H9 (cell line): ENCODE results near the gene TSGA10IP. TPM values are rescaled to one million over a fixed set of nuclear protein-coding genes. Genes with fewer than 3 reads are reported as not detected.

Experiments used
- DNase-seq: peaks from one replicate; pipeline ENCODE4 v3.0.0-alpha.2; 2017
- H2AFZ ChIP-seq: one replicate; pipeline ENCODE4 v1.6.1; 2013; ENCODE audit warnings: mild to moderate bottlenecking, low read length, control low read depth, moderate library complexity
- H2AK5ac ChIP-seq: 2 replicates; pipeline ENCODE4 v1.6.1; 2013; ENCODE audit warnings: low read length, control low read depth, mixed read lengths; ENCODE audit not compliant: insufficient read length
- H2BK120ac ChIP-seq: one replicate; pipeline ENCODE4 v1.6.1; 2013; ENCODE audit warnings: low read depth, mild to moderate bottlenecking, low read length, control low read depth, inconsistent platforms; ENCODE audit not compliant: poor library complexity, severe bottlenecking
- H2BK12ac ChIP-seq: 2 replicates; pipeline ENCODE4 v1.6.1; 2013; ENCODE audit warnings: low read length, control low read depth, mixed read lengths, low read depth; ENCODE audit not compliant: insufficient read length
- H2BK15ac ChIP-seq: 2 replicates; pipeline ENCODE4 v1.6.1; 2013; ENCODE audit warnings: low read depth, low read length, control low read depth
- H2BK20ac ChIP-seq: one replicate; pipeline ENCODE4 v1.6.1; 2013; ENCODE audit warnings: low read depth, mild to moderate bottlenecking, low read length, control low read depth, inconsistent platforms; ENCODE audit not compliant: poor library complexity, severe bottlenecking
- H2BK5ac ChIP-seq: 2 replicates; pipeline ENCODE4 v1.6.1; 2013; ENCODE audit warnings: low read length, control low read depth, mixed read lengths; ENCODE audit not compliant: insufficient read length
- H3K14ac ChIP-seq: 2 replicates; pipeline ENCODE4 v1.6.1; 2013; ENCODE audit warnings: low read length, control low read depth; ENCODE audit not compliant: insufficient read depth
- H3K18ac ChIP-seq: 2 replicates; pipeline ENCODE4 v1.6.1; 2013; ENCODE audit warnings: low read depth, mild to moderate bottlenecking, mixed read lengths, low read length, control low read depth; ENCODE audit not compliant: insufficient read length
- H3K23ac ChIP-seq: 2 replicates; pipeline ENCODE4 v1.6.1; 2013; ENCODE audit warnings: low read length, control low read depth, mixed read lengths, low read depth; ENCODE audit not compliant: insufficient read length
- H3K23me2 ChIP-seq: 2 replicates; pipeline ENCODE4 v1.6.1; 2013; ENCODE audit warnings: low read depth, mild to moderate bottlenecking, mixed read lengths, low read length, control low read depth; ENCODE audit not compliant: insufficient read length, poor library complexity, severe bottlenecking
- H3K27ac ChIP-seq: 2 replicates; pipeline ENCODE4 v1.5.1; 2013; ENCODE audit warnings: low read length, control low read depth, mixed read lengths, low read depth; ENCODE audit not compliant: insufficient read length
- H3K27me3 ChIP-seq: 2 replicates; pipeline ENCODE4 v1.6.1; 2013; ENCODE audit warnings: low read length, control low read depth, inconsistent platforms; ENCODE audit not compliant: insufficient read depth
- H3K4ac ChIP-seq: 2 replicates; pipeline ENCODE4 v1.6.1; 2013; ENCODE audit warnings: low read depth, mild to moderate bottlenecking, control low read depth, inconsistent platforms, low read length, moderate library complexity
- H3K4me1 ChIP-seq: 2 replicates; pipeline ENCODE4 v1.6.1; 2013; ENCODE audit warnings: low read length, control low read depth, inconsistent platforms; ENCODE audit not compliant: insufficient read depth
- H3K4me2 ChIP-seq: 2 replicates; pipeline ENCODE4 v1.6.1; 2013; ENCODE audit warnings: low read length, control low read depth, mixed read lengths; ENCODE audit not compliant: insufficient read length, insufficient read depth
- H3K56ac ChIP-seq: 2 replicates; pipeline ENCODE4 v1.6.1; 2013; ENCODE audit warnings: low read depth, mild to moderate bottlenecking, mixed read lengths, low read length, control low read depth; ENCODE audit not compliant: insufficient read length
- H3K79me1 ChIP-seq: 2 replicates; pipeline ENCODE4 v1.6.1; 2013; ENCODE audit warnings: low read depth, mild to moderate bottlenecking, moderate library complexity, low read length, control low read depth, inconsistent platforms; ENCODE audit not compliant: insufficient read depth, poor library complexity, severe bottlenecking
- H3K79me2 ChIP-seq: 2 replicates; pipeline ENCODE4 v1.6.1; 2013; ENCODE audit warnings: low read length, control low read depth, inconsistent platforms; ENCODE audit not compliant: insufficient read depth
- H3K9ac ChIP-seq: 2 replicates; pipeline ENCODE4 v1.6.1; 2013; ENCODE audit warnings: low read length, control low read depth, mixed read lengths; ENCODE audit not compliant: insufficient read length; ENCODE audit errors: extremely low read depth
- H3K9me3 ChIP-seq: one replicate; pipeline ENCODE4 v1.6.1; 2013; ENCODE audit warnings: low read depth, low read length, inconsistent platforms; ENCODE audit not compliant: control insufficient read depth
- H3T11ph ChIP-seq: one replicate; pipeline ENCODE4 v1.6.1; 2013; ENCODE audit warnings: mild to moderate bottlenecking, low read length, control low read depth, inconsistent platforms
- H4K20me1 ChIP-seq: one replicate; pipeline ENCODE4 v1.6.1; 2013; ENCODE audit not compliant: control insufficient read depth, insufficient read length, insufficient read depth
- H4K5ac ChIP-seq: 2 replicates; pipeline ENCODE4 v1.6.1; 2013; ENCODE audit warnings: low read depth, mild to moderate bottlenecking, mixed read lengths, low read length, control low read depth; ENCODE audit not compliant: insufficient read length
- H4K8ac ChIP-seq: replicated peaks from 2 replicates; pipeline ENCODE4 v1.6.1; 2013; ENCODE audit warnings: low read length, control low read depth, mixed read lengths, low read depth; ENCODE audit not compliant: insufficient read length
- H4K91ac ChIP-seq: 2 replicates; pipeline ENCODE4 v1.6.1; 2013; ENCODE audit warnings: low read depth, mild to moderate bottlenecking, moderate library complexity, mixed read lengths, low read length, control low read depth; ENCODE audit not compliant: insufficient read length
- H3K27ac Mint-ChIP-seq, 3 experiments: 2 replicates in 2 of 3; 3 replicates in 1 of 3; pipeline ENCODE4 v1.8.0; 2020 to 2021; ENCODE audit warnings: mixed read lengths in 3 of 3, mild to moderate bottlenecking in 1 of 3, moderate library complexity in 1 of 3
- H3K27me3 Mint-ChIP-seq: 2 replicates; pipeline ENCODE4 v1.8.0; 2021; ENCODE audit warnings: low read depth, mild to moderate bottlenecking, moderate library complexity, mixed read lengths
- H3K36me3 Mint-ChIP-seq, 3 experiments: 2 replicates in 2 of 3; 3 replicates in 1 of 3; pipeline ENCODE4 v1.8.0; 2020 to 2021; ENCODE audit warnings: low read depth in 3 of 3, mixed read lengths in 3 of 3; ENCODE audit not compliant: insufficient read depth in 1 of 3
- H3K4me1 Mint-ChIP-seq, 2 experiments: 2 replicates each; pipeline ENCODE4 v1.8.0; 2020; ENCODE audit warnings: mixed read lengths in 2 of 2
- H3K4me3 Mint-ChIP-seq, 2 experiments: 2 replicates in 1 of 2; 3 replicates in 1 of 2; pipeline ENCODE4 v1.8.0; 2020 to 2021; ENCODE audit warnings: mild to moderate bottlenecking in 2 of 2, mixed read lengths in 2 of 2, moderate library complexity in 1 of 2
- H3K9me3 Mint-ChIP-seq, 2 experiments: 2 replicates in 1 of 2; 3 replicates in 1 of 2; pipeline ENCODE4 v1.8.0; 2020; ENCODE audit warnings: mild to moderate bottlenecking in 2 of 2, mixed read lengths in 2 of 2, moderate library complexity in 1 of 2
- CTCF ChIP-seq: fragments of 200-600 bp; sonication (generic); conservative IDR thresholded peaks from 3 replicates; pipeline ENCODE4 v1.8.0; 2021; ENCODE audit warnings: antibody characterized with exemption, mild to moderate bottlenecking
- WGBS: extraction: QIAGEN DNeasy Blood & Tissue Kit; methylation state at CpG from one replicate; pipeline ENCODE4 v1.1.7; 2013; ENCODE audit warnings: missing lambda C conversion rate, low lambda C conversion rate, mixed read lengths; ENCODE audit not compliant: insufficient read length; ENCODE audit errors: extremely low coverage; 5-methylcytosine and 5-hydroxymethylcytosine counted together
- total RNA-seq: library from RNA; stranded (reverse); gene quantifications from 2 replicates; pipeline ENCODE4 v1.2.1, GENCODE V29; 2021

Gene TSGA10IP
- total RNA-seq, 1 experiment from 2014 or later, result 2.2 TPM

- Histone ChIP-seq H3K56ac (no peak overlapping the region), H3T11ph (no peak overlapping the region), H2BK20ac (no peak overlapping the region), H3K18ac (no peak overlapping the region), H2BK5ac (no peak overlapping the region), H4K20me1 (no peaks in the 10 kb centered on the region), H3K4me1 (no peaks in the 10 kb centered on the region), H2AK5ac (no peak overlapping the region), H3K79me1 (no peaks in the 10 kb centered on the region), H3K27ac (no peak overlapping the region), H3K23me2 (no peaks in the 10 kb centered on the region), H3K23ac (no peak overlapping the region), H4K5ac (no peak overlapping the region), H2BK12ac (no peak overlapping the region), H3K9ac (no peak overlapping the region), H4K91ac (no peak overlapping the region), H3K27me3 (no peaks in the 10 kb centered on the region), H3K14ac (no peak overlapping the region), H3K9me3 (no peaks in the 10 kb centered on the region), H3K4ac (no peak overlapping the region), H4K8ac (no peak overlapping the region), H3K79me2 (no peaks in the 10 kb centered on the region), H2BK120ac (no peak overlapping the region), H2BK15ac (no peak overlapping the region), H3K4me2 (no peak overlapping the region), H2AFZ (no peak overlapping the region)
- no peak for TF ChIP-seq CTCF
- Mint-ChIP-seq H3K36me3 (peaks cover 1 to 18% (median 18%) of the 10 kb centered on the region in 3 experiments; a peak in 6 of 7 replicates), H3K4me3 (no peak overlapping the region; a peak in 1 of 5 replicates), H3K9me3 (no peaks in the 10 kb centered on the region), H3K4me1 (peaks cover 3 to 21% of the 10 kb centered on the region in 2 experiments), H3K27me3 (no peaks in the 10 kb centered on the region), H3K27ac (no peak overlapping the region; a peak in 1 of 7 replicates)
- no CpG with 5 or more reads among the region's 2 CpGs for WGBS
- no peak for DNase-seq
Measured at GRCh38 chr11:65925397-65925796, 19.9 kb upstream of the TSGA10IP start.
